ENCODE results near the gene UXS1. TPM values are rescaled to one million over a fixed set of nuclear protein-coding genes. Genes with fewer than 3 reads are reported as not detected.

Gene UXS1
- total and polyA plus RNA-seq, 2 donors (not counting 3 experiments of a cell fraction or from before 2014, with no cell fraction given) = 34.2 to 43.2 TPM

DNA sequence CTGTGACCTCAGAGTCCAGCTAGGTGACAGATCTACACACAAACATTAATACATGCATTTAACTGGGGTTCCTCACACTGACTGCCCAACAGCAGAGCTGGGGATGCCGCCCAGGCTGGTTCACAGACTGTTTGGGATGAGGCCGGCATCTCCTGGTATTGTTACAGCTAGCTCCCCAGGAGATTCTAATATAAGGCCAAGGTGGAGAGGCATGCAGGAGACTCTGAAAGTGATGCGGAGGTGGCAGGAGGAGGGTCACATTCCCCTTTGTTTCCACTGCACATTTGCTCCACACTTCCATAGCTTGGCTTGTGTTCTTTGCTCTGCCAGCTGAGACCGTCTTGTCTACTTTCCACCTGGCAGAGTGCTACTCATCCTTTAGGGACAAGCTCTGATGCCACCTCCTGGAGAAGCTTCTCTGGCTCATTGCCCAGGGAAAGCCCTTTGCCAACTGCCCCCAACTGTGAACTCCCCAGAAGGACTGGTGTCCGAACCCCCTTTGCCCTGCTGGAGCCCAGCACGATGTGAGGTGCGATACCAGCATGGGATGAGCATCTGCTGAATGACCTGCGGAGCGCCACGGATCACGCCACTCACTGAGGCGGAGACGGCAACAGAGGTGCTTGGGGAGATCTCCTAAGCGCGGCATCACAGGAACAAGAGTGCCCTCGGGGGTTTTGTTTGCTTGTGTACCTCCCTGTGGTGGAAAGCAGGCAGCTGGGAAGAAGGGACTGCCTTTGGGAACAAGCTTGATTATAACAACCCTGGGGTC, 88.8 kb downstream of the UXS1 start:
- Histone ChIP-seq H3K79me2 (ENCODE audit: control insufficient read depth, insufficient read depth, low read length) (no peaks in the 10 kb centered on the region), H3K27ac (ENCODE audit: insufficient read depth, low read depth, low read length) (no peak overlapping the region), H2AFZ (ENCODE audit: low read depth, low read length) (no peak overlapping the region), H3K36me3 (ENCODE audit: control insufficient read depth in 2 of 2, extremely low read depth in 1 of 2, insufficient read depth in 2 of 2, low read length in 2 of 2) (no peaks in the 10 kb centered on the region), H3K4me3 (replicated peaks in 1 of 3; ENCODE audit: insufficient read depth in 1 of 3, low read depth in 1 of 3, low read length in 3 of 3) (no peak overlapping the region), H3K9ac (replicated peaks; ENCODE audit: extremely low read depth, insufficient read depth, low read length) (no peak overlapping the region), H3K9me1 (replicated peaks; ENCODE audit: control insufficient read depth, extremely low read depth, insufficient read depth, low read length) (no peaks in the 10 kb centered on the region), H3K4me1 (ENCODE audit: control insufficient read depth, extremely low read depth, insufficient read depth, low read length) (no peaks in the 10 kb centered on the region), H4K20me1 (replicated peaks; ENCODE audit: control insufficient read depth, extremely low read depth, insufficient read depth, low read length) (no peaks in the 10 kb centered on the region), H3K27me3 (ENCODE audit: control insufficient read depth in 2 of 2, insufficient read depth in 2 of 2, low read length in 2 of 2) (no peaks in the 10 kb centered on the region), H3K9me3 (replicated peaks; ENCODE audit: control insufficient read depth, insufficient read depth, low read length) (no peaks in the 10 kb centered on the region), H3K4me2 (ENCODE audit: insufficient read depth, low read length) (no peak overlapping the region)
- TF ChIP-seq, protein P1, sequence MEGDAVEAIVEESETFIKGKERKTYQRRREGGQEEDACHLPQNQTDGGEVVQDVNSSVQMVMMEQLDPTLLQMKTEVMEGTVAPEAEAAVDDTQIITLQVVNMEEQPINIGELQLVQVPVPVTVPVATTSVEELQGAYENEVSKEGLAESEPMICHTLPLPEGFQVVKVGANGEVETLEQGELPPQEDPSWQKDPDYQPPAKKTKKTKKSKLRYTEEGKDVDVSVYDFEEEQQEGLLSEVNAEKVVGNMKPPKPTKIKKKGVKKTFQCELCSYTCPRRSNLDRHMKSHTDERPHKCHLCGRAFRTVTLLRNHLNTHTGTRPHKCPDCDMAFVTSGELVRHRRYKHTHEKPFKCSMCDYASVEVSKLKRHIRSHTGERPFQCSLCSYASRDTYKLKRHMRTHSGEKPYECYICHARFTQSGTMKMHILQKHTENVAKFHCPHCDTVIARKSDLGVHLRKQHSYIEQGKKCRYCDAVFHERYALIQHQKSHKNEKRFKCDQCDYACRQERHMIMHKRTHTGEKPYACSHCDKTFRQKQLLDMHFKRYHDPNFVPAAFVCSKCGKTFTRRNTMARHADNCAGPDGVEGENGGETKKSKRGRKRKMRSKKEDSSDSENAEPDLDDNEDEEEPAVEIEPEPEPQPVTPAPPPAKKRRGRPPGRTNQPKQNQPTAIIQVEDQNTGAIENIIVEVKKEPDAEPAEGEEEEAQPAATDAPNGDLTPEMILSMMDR (IDR thresholded peaks at IDR 0.05; ENCODE audit: extremely low read depth in 1 of 2, insufficient read depth in 1 of 2, low read depth in 1 of 2, low read length in 2 of 2) = no peak
- TF ChIP-seq FOS (IDR thresholded peaks at IDR 0.05; ENCODE audit: borderline replicate concordance, insufficient read depth, low read length) = no peak
- TF ChIP-seq POLR2A (IDR thresholded peaks at IDR 0.05; ENCODE audit: low read depth, low read length) = no peak
- ChIA-PET POLR2A (no interaction called here), CTCF (interaction anchor here (0.6 to 1.8 kb wide), 7 partner anchors 9 to 477 kb away, joined by 3 to 5 read pairs (median 4); no protein-coding TSS in a partner anchor)
- DNase-seq (ENCODE audit: low read depth, low spot score) = no peak
- intact Hi-C loops (cut with micrococcal nuclease) = loop anchor here (2.0 kb wide), 2 partner anchors 89 to 477 kb away; partner anchors contain the start of gene UXS1
- FAIRE-seq = no peak
- dilution Hi-C loops (cut with MboI; ENCODE audit: extremely low pct_ligation_motif_present, low sequenced_read_pairs) = no loop called here
- no TSS peak for BruUV-seq (replicated peaks)
